Fibroblast of lung (primary cell): ENCODE data around the gene LPP. TPM values are rescaled to one million over a fixed set of nuclear protein-coding genes. Genes with fewer than 3 reads are reported as not detected.

Experiments
- DNase-seq, 2 donors: peaks; one replicate each; pipeline versions ENCODE4 v3.0.0 to v3.0.0-alpha.2; 2010; ENCODE audit warnings: low read depth in 2 of 2
- H2AFZ ChIP-seq: 2 replicates; pipeline ENCODE4 v1.5.1; 2012; ENCODE audit warnings: low read length, control low read depth, inconsistent platforms
- H3K27ac ChIP-seq: 2 replicates; pipeline ENCODE4 v1.5.1; 2011; ENCODE audit warnings: low read length, control low read depth; ENCODE audit not compliant: insufficient read depth
- H3K27me3 ChIP-seq: 2 replicates; pipeline ENCODE4 v1.5.1; 2011; ENCODE audit warnings: mild to moderate bottlenecking, low read length; ENCODE audit not compliant: control insufficient read depth, insufficient read depth
- H3K36me3 ChIP-seq: 2 replicates; pipeline ENCODE4 v1.5.1; 2011; ENCODE audit warnings: low read length; ENCODE audit not compliant: control insufficient read depth, insufficient read depth
- H3K4me1 ChIP-seq: 2 replicates; pipeline ENCODE4 v1.5.1; 2011; ENCODE audit warnings: low read length; ENCODE audit not compliant: control insufficient read depth, insufficient read depth; ENCODE audit errors: extremely low read depth
- H3K4me2 ChIP-seq: 2 replicates; pipeline ENCODE4 v1.5.1; 2011; ENCODE audit warnings: low read length, control low read depth; ENCODE audit not compliant: insufficient read depth; ENCODE audit errors: extremely low read depth
- H3K4me3 ChIP-seq, 4 experiments: fragments of 200-600 bp in 1 of 4; sonication (generic) in 1 of 4; replicated peaks in 1 of 4; 2 replicates each; pipeline ENCODE4 v1.5.1; 2011 to 2016; ENCODE audit warnings: low read length in 4 of 4, low read depth in 3 of 4, mild to moderate bottlenecking in 3 of 4, control low read depth in 2 of 4, inconsistent platforms in 1 of 4, mixed read lengths in 1 of 4; ENCODE audit not compliant: insufficient read depth in 1 of 4; ENCODE audit errors: control extremely low read depth in 1 of 4
- H3K79me2 ChIP-seq: 2 replicates; pipeline ENCODE4 v1.5.1; 2012; ENCODE audit warnings: mild to moderate bottlenecking, low read length, inconsistent platforms; ENCODE audit not compliant: control insufficient read depth, insufficient read depth
- H3K9ac ChIP-seq: 2 replicates; pipeline ENCODE4 v1.5.1; 2011; ENCODE audit warnings: mild to moderate bottlenecking, low read length, control low read depth; ENCODE audit not compliant: insufficient read depth
- H3K9me3 ChIP-seq: 2 replicates; pipeline ENCODE4 v1.5.1; 2012; ENCODE audit warnings: low read depth, low read length; ENCODE audit not compliant: control insufficient read depth, insufficient read depth
- H4K20me1 ChIP-seq: 2 replicates; pipeline ENCODE4 v1.5.1; 2011; ENCODE audit warnings: low read length; ENCODE audit not compliant: control insufficient read depth, insufficient read depth; ENCODE audit errors: extremely low read depth
- EZH2 ChIP-seq: IDR thresholded peaks from 2 replicates; pipeline ENCODE4 v1.5.1; 2012; ENCODE audit warnings: low read length, control low read depth, mild to moderate bottlenecking; ENCODE audit errors: missing control alignments
- polyA plus RNA-seq, 2 donors: library from polyadenylated mRNA; depleted of rRNA in 1 of 2; stranded (reverse) in 1 of 2; unstranded in 1 of 2; fragments of >200 nt; gene quantifications; 2 replicates each; pipeline ENCODE4 v1.2.1, GENCODE V29; 2011 to 2012; ENCODE audit warnings: missing spikeins in 1 of 2
- total RNA-seq: library from RNA; depleted of rRNA; stranded (reverse); fragments of >200 nt; gene quantifications from 2 replicates; pipeline ENCODE4 v1.2.1, GENCODE V29; 2014
- TF ChIP-seq, protein P1 (sequence below), 2 donors: IDR thresholded peaks in 1 of 2; conservative IDR thresholded peaks in 1 of 2; 1 replicate in 1 of 2; 2 replicates in 1 of 2; pipeline ENCODE4 v1.5.1; 2011 to 2012; ENCODE audit warnings: low read length in 2 of 2, control low read depth in 1 of 2, inconsistent platforms in 1 of 2, low read depth in 1 of 2, mild to moderate bottlenecking in 1 of 2

The LPP gene
- total and polyA plus RNA-seq, 2 donors (not counting 1 experiment from before 2014, with no cell fraction given) = 69.0 to 124 TPM

GRCh38 chr3:188353426-188353825 is 199.5 kb downstream of the LPP start:
- Histone ChIP-seq H3K9me3 (no peaks in the 10 kb centered on the region), H2AFZ (no peak overlapping the region), H3K9ac (no peak overlapping the region), H3K27me3 (no peaks in the 10 kb centered on the region), H4K20me1 (no peaks in the 10 kb centered on the region), H3K4me1 (peaks cover 5% of the 10 kb centered on the region), H3K36me3 (no peaks in the 10 kb centered on the region), H3K79me2 (peaks cover 22% of the 10 kb centered on the region), H3K27ac (no peak overlapping the region), H3K4me3 (no peak overlapping the region), H3K4me2 (no peak overlapping the region)
- no peak for DNase-seq
- no peak for TF ChIP-seq EZH2
- TF ChIP-seq, protein P1, sequence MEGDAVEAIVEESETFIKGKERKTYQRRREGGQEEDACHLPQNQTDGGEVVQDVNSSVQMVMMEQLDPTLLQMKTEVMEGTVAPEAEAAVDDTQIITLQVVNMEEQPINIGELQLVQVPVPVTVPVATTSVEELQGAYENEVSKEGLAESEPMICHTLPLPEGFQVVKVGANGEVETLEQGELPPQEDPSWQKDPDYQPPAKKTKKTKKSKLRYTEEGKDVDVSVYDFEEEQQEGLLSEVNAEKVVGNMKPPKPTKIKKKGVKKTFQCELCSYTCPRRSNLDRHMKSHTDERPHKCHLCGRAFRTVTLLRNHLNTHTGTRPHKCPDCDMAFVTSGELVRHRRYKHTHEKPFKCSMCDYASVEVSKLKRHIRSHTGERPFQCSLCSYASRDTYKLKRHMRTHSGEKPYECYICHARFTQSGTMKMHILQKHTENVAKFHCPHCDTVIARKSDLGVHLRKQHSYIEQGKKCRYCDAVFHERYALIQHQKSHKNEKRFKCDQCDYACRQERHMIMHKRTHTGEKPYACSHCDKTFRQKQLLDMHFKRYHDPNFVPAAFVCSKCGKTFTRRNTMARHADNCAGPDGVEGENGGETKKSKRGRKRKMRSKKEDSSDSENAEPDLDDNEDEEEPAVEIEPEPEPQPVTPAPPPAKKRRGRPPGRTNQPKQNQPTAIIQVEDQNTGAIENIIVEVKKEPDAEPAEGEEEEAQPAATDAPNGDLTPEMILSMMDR (conservative IDR thresholded peaks at IDR 0.05 in 1 of 2, IDR thresholded peaks at IDR 0.05 in 1 of 2; ENCODE audit: low read depth in 1 of 2, low read length in 2 of 2) = no peak

DNA sequence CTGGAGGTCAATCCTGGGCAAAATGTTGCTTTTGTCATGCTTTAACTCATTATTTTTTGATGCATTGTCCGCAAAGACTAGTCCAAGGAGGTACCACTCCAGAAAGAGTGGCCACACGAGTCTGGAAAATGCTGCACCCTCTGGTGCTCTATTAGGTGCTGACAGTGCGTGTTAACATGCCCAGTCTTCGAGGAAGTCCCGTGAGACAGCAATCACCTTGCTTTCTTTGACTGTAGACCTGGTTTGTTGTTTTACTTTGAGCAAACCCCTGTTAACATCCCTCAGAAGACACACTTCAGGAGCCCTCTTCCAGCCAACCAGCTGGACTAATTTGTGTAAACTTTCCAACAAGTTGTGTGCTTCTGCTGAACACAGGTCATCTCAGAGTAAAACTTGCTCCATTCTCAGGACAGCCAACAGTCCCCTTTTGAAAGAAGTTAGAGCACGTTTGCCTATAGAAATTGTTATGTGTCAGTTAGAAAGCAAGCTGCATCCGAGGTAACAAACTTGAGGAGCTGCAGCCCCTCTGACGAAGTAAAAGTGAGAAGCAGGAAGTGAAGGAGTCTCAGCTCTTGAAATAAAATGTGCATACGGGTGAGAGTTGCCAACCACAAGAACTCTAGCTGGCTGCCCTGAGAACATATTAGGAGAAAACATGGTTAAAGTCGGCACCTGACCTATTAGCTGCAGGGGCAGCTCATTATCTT is 205.0 kb downstream of the LPP start:
- no peaks in the 10 kb centered on the region for H3K36me3 ChIP-seq
- no peaks in the 10 kb centered on the region for H3K4me1 ChIP-seq
- no peak overlapping the region for H3K9ac ChIP-seq
- H3K27ac ChIP-seq = no peak overlapping the region
- no peaks in the 10 kb centered on the region for H3K9me3 ChIP-seq
- DNase-seq = no peak
- H4K20me1 ChIP-seq = no peaks in the 10 kb centered on the region
- no peak overlapping the region for H3K4me3 ChIP-seq
- no peak overlapping the region for H2AFZ ChIP-seq
- TF ChIP-seq EZH2 = no peak
- peaks cover 9% of the 10 kb centered on the region for H3K79me2 ChIP-seq
- H3K27me3 ChIP-seq = no peaks in the 10 kb centered on the region
- H3K4me2 ChIP-seq = no peak overlapping the region

DNA sequence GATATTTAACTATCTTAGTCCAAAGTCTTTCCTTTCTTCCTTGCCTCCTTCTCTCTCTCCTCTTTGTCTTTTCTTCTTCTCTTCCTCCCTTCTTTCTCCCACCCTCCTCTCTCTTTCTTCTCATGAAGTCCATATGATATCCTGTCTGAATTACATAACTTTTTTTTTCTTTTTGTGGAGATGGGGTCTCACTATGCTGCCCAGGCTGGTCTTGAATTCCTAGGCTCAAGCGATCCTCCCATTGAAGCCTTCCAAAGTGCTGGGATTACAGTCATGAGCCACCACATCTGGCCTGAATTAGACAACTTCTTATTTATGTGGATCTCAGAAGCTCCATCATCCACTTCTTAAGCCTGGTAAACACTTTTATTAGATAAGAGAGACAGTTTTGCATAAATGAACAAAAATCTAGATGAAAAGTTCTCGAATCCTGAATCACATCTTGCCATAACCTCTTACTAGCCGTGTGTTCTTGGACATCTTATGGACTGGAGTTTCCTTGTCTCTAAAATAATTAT is 206.5 kb downstream of the LPP start:
- no peak overlapping the region for H2AFZ ChIP-seq
- no peaks in the 10 kb centered on the region for H4K20me1 ChIP-seq
- H3K9ac ChIP-seq = no peak overlapping the region
- TF ChIP-seq, protein P1 (conservative IDR thresholded peaks at IDR 0.05 in 1 of 2, IDR thresholded peaks at IDR 0.05 in 1 of 2; ENCODE audit: low read depth in 1 of 2, low read length in 2 of 2) = no peak
- no peak overlapping the region for H3K4me2 ChIP-seq
- no peak for DNase-seq
- peaks cover 13% of the 10 kb centered on the region for H3K79me2 ChIP-seq
- H3K27ac ChIP-seq = no peak overlapping the region
- H3K36me3 ChIP-seq = no peaks in the 10 kb centered on the region
- H3K4me3 ChIP-seq = no peak overlapping the region
- H3K9me3 ChIP-seq = no peaks in the 10 kb centered on the region
- H3K4me1 ChIP-seq = peaks cover 3% of the 10 kb centered on the region
- no peaks in the 10 kb centered on the region for H3K27me3 ChIP-seq
